ENCODE results near the gene MNX1.

Gene MNX1

DNA sequence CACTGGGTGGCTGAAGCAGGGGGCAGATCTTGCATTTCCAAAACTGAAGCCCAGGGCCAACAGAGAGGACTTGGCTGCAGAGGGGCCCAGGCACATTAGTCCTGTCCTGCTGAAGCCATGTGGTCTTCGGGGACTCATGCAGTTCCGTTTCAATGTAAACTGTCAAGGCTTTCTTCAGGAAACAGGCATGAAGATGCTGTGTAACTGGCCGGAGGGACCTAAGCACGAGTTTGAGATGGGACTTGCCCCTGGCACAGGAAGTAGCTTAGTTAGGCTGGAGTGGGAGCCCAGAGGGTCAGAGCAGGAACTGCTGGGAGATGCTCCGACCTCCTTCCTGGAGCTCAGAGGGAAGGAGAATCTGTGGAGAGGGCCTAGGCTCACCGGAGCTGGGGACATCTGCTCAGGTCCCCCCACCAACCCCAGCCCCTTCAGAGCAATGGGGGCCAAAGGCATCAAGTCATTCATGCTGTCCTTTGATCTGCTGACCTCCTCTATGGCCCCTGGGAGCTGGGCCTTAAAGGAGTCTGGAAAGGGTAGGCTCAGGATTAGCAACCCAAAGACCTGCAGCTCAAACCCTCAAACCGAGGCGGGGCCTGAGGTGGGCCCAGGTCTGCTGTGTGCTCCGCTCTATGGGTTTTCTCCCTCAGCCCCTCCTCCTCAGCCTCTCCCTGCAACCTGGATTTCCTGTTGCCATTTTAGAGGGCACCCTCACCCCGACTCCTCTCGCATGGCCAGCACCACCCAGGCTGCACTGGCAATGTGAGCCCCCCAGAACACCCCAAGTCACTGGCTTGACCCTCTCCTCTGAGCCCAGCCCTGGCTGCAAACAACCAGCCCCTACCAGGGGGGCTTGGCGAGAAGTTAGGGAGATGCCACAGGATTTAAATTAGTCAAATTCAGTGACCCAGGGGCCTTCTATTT, 4.4 kb upstream of the MNX1 start:
- DNase-seq (ENCODE audit: low read depth) = no peak

DNA sequence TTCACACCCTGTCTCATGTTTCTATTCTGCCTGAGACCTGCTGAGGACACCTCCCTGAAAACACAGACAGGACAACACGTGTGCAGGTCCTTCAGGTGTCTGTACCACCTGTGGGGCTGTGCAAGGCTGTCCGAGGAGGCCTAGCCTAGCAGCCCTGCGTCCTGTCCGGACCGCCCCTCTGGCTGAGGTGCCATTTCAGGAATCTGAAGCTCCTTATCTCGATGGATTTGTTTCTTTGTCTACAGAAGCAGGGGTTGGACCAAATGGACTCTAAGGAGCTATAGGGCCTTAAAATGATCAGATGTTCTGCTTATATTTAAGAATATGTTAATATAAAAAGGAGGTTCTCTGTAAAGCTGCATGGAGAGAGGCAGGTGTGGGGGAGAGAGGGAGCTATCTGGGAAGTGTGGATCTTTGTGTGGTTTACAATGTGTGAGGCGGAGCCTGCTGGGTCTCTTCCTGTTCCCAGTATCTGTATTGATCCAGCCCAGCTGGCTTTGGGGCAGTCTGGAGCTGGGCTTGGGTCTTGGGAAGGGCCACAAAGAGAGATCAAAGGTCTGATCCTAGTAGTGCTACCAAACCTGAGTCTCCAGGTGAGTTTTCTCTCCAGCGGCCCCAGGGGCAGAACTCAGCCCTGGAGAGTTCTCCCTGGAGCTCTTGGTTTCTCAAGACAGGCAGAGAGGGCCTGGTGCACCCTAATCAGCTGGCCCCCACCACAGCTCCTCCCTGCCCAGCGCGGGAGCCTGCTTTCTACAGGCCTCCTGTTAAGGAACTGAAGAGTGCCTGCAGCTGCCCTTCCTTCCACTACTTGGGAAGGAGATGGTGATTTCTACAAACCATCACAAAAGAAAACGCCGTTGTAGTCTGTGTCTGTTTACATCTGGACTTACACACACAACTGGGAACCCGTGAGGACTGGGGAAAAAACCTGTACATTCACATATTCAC, 3.4 kb upstream of the MNX1 start:
- no peak for DNase-seq (ENCODE audit: low read depth)

DNA sequence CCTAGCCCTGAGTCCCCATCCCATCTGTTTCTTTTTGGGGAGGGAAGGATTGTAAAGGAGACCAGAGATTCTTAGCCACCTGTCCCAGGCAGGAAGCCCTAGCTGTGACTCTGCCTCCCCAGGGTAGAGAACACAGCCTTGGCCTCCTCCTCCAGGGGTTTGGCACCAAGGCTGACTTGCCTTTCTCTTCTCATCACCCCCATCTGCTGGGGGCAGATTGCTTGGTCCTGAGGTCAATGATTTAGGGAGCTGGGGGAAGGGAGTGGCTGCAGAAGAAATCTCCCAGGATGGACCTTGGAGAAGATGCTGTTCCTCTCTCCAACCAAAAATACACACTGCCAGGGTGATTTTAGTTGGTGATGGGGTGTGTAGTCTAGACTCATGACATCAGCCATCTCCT, 2.6 kb upstream of the MNX1 start:
- no peak for DNase-seq (ENCODE audit: low read depth)

DNA sequence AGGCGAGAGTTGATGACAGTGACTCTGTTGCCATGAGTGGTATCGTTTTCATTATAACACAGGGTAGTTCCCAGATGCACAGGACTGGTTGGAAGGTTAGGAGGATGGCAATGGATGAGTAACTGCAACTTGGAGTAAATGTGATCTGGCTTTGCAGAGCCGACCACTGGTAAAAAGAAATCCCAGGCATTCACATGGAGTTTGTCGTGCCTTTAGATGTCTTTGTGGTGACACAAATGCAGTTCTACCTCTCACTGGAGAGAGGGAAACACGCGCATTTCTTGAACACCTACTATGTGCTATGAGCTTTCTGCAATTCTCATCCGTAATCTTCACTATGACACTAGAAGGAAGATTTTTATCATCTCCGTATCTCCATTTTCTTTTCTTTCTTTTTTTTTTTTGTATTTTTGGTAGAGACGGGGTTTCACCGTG, 1.7 kb upstream of the MNX1 start:
- no peak for DNase-seq (ENCODE audit: low read depth)

DNA sequence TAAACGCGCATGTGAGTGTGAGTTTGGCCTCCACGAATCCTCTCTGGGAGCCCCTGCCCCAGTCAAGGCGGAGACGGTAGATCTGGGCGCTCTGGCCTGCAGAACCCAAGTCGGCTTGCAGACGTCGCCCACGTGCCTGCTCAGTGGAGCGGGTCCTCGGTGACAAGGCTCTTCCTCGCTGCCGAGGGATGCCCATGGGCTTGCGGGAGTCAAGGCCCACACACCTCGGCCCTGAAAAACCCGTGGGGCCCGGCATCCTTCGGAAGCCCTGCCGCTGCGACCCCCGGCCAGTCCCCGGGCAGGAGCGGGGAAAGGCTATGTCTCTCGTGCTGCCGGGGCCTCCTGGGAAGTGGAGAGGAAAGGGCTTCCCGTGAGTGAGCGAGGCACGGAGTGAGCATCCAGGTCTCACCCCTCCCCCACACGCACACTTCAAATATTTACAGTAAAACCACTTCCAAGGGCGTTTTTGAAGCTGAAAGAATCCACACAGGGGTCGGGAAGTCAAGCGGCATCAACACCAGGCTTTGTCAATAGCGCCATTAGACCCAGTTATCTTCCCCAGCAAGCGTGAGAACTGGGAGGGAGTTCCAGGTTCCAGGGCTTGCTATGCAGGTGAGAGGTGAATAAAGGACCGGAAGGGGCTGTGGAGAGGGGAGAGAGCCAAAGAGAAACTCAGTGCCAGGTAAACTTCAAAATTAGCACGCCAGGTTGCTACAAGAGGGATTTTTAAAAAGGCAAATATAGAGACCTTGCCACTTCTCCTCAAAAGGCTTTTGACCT, 1.1 kb upstream of the MNX1 start:
- DNase-seq (ENCODE audit: low read depth) = no peak

DNA sequence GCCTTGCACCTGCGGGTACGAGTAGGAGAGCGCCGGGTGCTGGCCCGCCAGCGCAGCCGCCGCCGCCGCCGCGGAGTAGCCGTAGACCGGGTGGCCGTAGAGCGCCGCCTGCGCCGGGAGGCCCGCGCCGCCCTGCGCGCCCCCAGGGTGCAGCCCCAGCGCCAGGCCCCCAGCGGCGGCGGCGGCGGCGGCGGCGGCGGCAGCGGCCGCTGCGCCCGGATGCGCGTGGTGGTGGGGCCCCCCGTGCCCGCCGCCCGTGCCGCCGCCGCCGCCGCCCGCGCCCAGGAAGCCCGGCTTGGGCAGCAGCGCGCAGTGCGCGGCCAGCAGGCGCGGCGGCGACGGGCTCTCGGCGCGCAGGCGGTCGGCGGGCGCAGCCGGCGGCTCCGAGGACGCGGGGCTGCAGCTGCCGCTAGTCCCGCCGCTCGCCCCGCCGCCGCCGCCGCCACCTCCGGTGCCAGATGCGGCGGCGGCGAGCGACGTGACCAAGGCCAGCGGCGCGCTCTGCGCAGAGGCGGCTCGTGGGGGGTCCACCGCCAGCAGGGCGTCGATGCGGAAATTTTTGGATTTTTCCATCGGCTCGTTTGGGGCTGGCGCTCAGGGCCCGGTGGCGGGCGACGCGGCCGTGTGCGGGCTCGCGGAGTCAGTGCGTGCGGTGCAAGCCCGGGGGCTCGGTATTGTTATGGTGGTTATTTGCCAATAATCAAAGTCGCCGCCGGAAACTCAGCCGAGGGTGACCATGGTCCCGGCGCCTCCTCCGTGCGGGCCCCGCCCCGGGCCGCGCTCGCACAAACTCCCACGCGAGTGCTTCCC, 480 bp downstream of the MNX1 start:
- DNase-seq (ENCODE audit: low read depth) = no peak

DNA sequence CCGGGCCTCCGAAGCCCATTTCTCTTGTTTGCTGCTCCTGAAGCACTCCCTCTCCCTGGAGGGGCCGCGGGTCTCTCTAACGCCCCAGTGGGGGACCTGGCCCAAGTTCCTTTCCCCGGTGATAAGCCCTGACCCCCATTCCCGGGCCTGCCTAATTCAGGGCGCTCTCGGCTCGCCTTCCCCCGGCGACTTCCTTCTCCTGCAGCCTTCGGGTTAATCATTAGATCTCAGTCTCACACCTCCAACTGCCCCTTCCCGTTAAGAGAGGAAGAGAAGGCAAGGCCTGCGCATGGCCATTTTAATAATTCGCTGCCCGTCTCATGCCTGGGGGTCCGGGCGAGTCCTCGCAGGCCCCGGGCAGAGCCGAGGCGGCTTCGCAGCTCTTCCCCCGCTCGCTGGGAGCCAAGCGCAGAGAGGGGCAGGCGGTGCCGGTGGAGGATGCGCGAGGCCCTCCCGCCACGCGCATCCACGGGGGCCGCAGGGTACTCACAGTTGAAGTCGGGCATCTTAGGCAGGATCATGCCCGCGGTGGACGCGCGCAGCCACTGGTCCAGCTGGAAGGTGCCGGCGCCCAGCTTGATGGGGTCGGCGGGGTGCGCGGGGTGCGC, 1.2 kb downstream of the MNX1 start:
- DNase-seq (ENCODE audit: low read depth) = no peak

DNA sequence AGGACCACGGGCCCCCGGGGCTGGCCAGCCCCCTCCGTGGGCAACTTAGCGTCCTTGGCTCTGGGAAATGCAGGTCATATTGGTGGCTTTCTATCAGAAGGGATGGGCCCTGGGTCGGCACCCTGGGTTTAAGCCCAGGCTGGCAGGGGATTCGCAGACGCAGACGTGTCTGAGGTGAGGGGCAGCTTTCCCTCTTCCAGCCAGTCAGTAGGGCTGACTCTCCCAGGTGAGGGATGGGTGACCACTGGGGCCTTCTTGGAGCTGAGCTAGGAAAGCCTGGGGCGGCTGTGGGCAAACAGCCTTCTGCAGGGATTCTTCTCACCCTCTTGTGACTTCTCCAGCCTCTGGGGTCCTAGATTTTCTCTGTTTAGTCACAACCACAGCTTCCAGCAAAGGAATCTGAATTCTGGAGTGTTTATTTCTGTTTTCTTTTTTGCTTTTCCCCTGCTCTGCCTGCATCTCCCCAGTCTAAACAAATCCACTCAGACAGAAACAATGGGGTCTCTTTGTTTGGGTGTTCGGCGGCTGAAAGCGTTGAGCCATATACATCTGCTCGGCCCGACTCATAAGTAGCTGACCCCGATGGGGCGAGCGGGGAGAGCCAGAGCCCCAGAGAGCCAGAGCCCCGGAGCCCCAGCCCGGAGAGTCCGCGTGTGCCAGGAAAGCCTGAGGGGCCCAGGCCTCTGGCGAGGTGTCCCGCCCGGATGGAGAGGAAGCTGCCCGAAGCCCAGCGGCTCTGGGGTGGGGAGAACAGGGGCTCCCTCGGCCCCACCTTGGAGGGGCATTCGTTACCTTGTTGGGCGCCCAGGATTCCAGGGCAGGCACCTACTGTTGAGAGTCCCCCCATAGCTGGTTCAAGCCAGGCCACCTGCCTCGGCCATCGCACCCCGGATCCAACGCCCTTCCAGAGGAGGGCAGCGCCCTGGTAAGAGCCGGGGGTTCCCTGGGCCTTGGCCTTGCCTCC, 2.0 kb downstream of the MNX1 start:
- DNase-seq (ENCODE audit: low read depth) = no peak

DNA sequence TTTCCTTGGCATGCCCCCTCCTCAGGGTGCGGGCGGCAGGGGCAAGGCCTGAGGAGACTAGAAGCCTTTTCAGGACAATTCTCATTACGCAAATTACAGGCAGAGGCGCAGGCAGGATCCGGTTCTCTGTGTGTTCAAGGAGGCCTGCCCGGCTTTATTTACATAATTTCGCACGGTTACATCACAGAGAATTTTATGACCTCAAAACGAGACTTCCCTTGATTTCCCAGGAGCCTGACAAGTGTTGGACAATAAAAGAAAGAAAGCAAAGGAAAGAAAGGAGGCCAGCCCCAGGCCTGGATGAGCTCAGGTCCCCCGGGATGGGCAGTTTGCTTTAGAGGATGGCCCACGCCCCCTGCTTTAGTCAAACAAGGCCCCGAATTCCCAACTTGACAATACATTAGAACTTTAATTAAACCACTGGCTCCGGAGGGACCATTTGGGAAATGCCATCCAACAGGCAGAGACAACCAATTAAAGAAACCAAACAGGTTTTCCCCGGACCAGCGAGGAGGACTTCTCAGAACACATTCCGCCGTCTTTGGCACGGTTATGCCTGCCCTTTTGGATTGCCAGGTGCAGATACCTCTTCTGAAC, 2.9 kb downstream of the MNX1 start:
- DNase-seq (ENCODE audit: low read depth) = no peak

DNA sequence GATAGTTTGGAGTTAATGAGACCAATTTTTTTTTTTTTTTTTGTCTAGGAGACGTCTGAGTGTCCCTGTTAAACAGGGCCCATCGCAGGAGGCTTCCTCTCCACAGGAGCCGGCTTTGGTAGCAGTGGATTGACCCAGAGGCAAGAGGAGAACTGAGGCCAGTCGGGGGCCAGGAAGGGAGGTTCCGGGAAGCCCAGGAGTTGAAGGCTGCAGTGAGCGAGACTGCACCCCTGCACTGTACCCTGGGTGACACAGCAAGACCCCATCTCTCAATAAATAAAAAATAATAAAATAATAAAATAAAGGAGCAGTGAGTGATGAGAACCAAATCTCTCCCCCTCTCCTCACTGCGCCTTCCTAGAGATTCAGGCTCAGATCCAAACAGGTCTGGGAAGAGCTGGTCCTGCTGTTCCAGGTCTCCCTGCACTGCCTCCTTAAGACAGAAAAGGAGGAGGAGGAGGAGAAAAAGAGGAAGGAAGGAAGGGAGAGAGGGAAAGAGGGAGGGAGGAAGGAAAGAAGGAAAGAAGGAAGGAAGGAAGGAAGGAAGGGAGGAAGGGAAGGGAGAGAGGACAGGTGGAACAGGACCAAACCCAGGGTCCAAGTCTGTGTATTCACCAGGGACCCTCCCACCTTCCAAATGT, 3.5 kb downstream of the MNX1 start:
- no peak for DNase-seq (ENCODE audit: low read depth)

DNA sequence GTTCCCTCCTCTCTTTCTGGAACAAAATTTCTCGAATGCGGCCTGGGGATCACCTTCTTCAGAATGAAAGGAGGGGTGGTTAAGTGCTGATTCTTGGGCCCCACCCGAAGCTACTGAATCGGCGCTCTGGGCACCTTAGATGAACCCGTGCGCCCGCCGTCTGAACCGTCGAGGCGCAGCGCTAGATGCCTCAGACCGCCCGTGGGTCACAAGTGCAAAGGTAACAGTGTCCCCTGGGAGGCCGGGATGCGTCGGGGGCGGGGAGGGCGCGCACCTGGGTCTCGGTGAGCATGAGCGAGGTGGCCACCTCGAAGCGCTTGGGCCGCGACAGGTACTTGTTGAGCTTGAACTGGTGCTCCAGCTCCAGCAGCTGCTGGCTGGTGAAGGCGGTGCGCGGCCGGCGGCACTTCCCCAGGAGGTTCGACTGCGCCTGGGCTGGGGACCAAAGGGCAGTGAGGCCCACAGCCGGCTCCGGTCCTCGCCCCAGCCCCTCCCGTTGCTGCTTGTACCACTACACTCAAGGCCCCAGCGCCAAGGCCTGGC, 4.2 kb downstream of the MNX1 start:
- no peak for DNase-seq (ENCODE audit: low read depth)

DNA sequence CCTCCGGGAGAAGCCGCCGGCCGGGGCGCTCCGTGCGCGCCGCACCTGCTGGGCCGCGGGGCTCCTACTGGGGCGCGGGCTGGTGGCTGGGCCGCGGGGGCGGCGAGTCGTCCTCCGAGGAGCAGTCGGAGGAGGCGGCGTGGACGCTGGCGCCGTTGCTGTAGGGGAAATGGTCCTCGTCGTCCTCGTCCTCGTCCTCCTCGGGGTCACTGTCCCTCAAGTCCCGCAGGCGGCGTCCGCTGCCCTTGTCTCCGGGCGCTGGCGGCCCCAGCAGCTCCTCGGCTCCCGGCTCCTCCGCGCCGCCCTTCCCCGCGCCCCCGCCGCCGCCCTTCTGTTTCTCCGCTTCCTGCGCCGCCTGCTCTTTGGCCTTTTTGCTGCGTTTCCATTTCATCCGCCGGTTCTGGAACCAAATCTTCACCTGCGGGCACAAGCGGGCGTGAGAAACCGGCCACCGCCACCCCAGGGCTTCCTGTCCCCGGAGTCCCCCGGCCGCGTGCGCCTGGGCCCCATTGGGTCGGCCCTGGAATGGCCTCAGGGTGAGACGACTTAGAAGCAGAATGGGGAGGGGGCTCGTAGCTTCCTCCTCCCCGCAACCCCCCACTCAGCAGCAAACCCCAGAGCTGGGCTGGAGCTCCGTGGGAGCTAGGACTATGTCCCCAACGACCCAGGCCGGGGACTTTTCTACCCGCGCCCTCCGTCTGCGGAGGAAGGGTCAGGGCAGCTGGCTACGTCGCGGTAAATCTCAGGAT, 4.8 kb downstream of the MNX1 start:
- DNase-seq (ENCODE audit: low read depth) = no peak

DNA sequence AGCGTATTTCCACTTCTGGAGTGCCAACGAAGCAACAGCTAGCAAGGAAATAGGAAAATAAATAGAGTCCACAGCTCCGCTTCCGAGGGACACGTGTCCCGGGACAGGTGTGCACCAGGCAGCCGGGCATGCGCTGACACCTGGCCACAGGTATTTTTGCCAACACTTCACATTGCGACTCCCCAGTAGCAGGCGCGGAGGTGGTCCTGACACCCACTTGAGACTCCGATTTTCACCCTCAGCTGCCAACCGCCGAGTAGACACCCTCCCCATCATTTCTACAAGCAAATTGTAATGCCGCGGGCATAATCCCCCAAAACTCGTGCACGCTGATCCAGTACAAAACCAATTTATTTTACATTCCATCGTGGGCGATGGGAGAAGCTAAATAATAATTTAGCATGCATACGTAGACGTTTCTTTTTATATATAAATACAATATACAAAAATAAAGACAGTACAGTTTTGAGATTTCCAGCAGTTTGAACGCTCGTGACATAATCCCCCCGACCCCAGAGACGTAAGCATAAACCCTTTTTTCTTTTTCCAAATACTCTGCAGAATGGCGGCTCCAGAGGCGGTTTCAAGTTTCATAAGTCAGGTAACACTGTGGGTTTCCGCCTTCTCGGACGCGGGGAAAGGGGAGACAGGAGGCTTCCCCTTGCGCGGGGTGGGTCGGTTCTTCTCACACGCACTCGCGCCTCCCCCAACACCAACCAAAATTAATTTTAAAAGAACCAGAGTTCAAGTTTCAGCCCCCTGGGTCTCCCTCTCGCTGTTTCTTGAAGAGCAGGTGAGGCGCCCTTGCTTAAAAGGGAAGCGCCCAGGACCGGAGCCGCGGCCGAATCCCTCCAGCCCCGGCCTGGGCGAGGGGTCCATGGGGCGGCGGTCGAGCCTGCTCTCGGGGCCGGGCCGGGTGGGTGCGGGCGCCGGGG, 5.7 kb downstream of the MNX1 start:
- DNase-seq (ENCODE audit: low read depth) = no peak

DNA sequence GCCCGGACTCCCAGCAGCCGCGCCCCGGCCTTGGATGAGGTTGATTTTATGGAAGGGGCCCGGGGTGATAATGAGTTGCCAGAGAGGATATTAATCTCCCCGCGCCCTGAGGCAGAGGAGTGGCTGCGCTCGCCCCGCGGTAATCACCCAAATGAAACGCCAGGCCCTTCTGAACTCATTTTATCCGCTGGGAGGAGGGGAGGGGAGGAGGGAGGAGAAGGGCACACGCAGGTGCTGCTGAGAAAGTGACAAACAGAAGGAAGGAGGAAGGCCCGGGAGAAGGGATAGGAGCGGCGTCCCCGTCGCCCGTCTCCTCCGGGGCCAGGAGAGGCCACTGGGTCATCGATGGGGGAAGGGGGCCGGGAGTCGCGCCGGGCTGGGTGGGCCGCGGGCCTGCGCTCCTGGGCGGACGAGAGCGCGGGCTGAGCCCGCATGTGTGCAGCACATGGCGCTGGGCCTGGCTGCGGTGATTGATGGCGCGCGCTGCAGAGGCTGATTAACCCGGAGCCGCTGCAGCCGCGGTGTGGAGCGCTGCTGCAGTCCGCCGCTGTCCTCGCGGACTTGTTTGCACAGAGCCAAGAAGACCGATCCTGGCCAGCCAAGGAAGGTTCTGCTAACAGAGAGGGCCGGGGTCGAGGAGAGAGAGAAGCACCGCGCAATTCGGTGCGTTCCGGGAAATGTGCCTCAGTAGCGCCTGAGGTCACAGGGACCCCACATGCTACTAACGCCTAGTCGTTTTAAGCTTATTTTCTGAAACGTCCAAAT, 6.5 kb downstream of the MNX1 start:
- DNase-seq (ENCODE audit: low read depth) = no peak

DNA sequence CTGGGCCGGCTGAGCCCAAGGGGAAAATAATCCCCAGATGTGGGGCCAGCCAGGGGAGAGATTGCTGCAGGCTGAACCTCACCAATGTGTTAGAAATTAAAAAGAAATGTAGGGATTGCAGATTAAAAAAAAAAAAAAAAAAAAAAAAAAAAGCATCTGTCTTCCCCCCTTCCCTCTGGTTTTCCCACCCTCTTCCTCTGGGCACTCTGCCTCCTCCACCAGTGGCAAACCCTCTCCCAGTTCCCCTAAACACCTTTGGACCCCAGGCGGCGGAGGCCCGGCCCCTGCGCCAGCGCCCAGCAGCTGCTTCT, 7.1 kb downstream of the MNX1 start:
- no peak for DNase-seq (ENCODE audit: low read depth)

DNA sequence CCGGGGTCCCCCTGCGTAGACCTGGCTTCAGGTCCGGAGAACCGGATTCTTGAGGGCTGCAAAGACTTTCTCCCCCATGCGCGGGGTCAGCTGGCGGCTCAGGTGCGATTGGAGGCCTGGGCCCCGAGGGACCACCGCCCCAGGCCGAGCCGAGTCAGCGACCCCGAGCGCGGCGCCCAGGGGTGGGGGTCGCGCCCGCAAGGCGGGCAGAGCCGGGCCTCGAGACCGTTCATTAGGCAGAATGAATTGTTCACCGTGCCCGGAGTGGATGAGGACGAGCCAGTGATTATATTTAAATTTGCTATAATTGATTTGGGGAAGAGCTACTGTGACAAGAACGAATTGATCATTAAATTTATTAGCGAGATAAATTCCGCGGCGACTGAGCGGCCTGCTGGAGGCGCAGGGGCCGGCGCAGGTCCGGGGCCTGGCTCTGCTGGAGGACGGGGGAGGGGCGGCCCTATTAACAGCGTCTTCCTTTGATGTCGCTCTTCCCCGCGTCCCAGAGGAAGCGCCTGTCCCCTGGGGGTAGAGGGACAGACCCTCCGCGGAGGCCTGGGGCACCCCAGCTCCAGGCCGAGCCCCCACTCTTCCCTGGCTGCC, 7.5 kb downstream of the MNX1 start:
- no peak for DNase-seq (ENCODE audit: low read depth)
